Spleen (tissue), 11 donors: Measurements from ENCODE around the gene COL21A1. TPM values are rescaled to one million over a fixed set of nuclear protein-coding genes. Genes with fewer than 3 reads are reported as not detected.

Experiments
- DNase-seq: peaks from one replicate; pipeline ENCODE4 v3.0.0-alpha.2; 2020
- H3K27ac ChIP-seq, 8 donors: fragments of 200-600 bp; sonication (generic) in 7 of 8; 1 replicate in 4 of 8; 2 replicates in 4 of 8; pipeline versions ENCODE4 v1.5.0 to v1.8.0; 2016 to 2021; ENCODE audit warnings: inconsistent platforms in 4 of 8, mild to moderate bottlenecking in 4 of 8, moderate library complexity in 1 of 8
- H3K27me3 ChIP-seq, 7 donors: fragments of 200-600 bp; sonication (generic) in 6 of 7; replicated peaks in 1 of 7; 1 replicate in 4 of 7; 2 replicates in 3 of 7; pipeline versions ENCODE4 v1.5.0 to v1.8.0; 2016 to 2021; ENCODE audit warnings: inconsistent platforms in 3 of 7, mild to moderate bottlenecking in 1 of 7
- H3K36me3 ChIP-seq, 6 donors: fragments of 200-600 bp; sonication (generic) in 5 of 6; 1 replicate in 4 of 6; 2 replicates in 2 of 6; pipeline versions ENCODE4 v1.5.0 to v1.8.0; 2016 to 2021; ENCODE audit warnings: inconsistent platforms in 2 of 6
- H3K4me1 ChIP-seq, 6 donors: fragments of 200-600 bp; sonication (generic) in 5 of 6; 1 replicate in 3 of 6; 2 replicates in 3 of 6; pipeline versions ENCODE4 v1.5.0 to v1.8.0; 2016 to 2021; ENCODE audit warnings: inconsistent platforms in 3 of 6
- H3K4me3 ChIP-seq, 8 donors: fragments of 200-600 bp; sonication (generic) in 7 of 8; 1 replicate in 4 of 8; 2 replicates in 4 of 8; pipeline versions ENCODE4 v1.5.0 to v1.8.0; 2016 to 2021; ENCODE audit warnings: inconsistent platforms in 4 of 8, mild to moderate bottlenecking in 4 of 8, moderate library complexity in 2 of 8
- H3K9me3 ChIP-seq, 8 donors: fragments of 200-600 bp; sonication (generic) in 7 of 8; 1 replicate in 4 of 8; 2 replicates in 4 of 8; pipeline versions ENCODE4 v1.5.0 to v1.8.0; 2016 to 2021; ENCODE audit warnings: inconsistent platforms in 4 of 8
- POLR2A ChIP-seq, 3 donors: fragments of 450-650 bp; IDR thresholded peaks; one replicate each; pipeline ENCODE4 v1.5.1; 2017; ENCODE audit warnings: antibody characterized with exemption in 3 of 3, mild to moderate bottlenecking in 1 of 3
- POLR2AphosphoS5 ChIP-seq, 3 donors: sonication (generic); formaldehyde crosslinking; IDR thresholded peaks; one replicate each; pipeline ENCODE4 v1.5.1; 2017; ENCODE audit warnings: antibody characterized with exemption in 3 of 3
- WGBS, 5 donors: extraction: QIAGEN DNeasy Blood & Tissue Kit in 3 of 5; methylation state at CpG; one replicate each; pipeline versions ENCODE4 v1.1.5 to v1.1.7; 2013 to 2018; 5-methylcytosine and 5-hydroxymethylcytosine counted together
- intact Hi-C: fragments of 100-400 bp; cut with DNase I; formaldehyde crosslinking; loops from one replicate; pipeline ENCODE4 v1.15.0; 2023; ENCODE audit warnings: low total_unique reads
- polyA plus RNA-seq, 3 donors: library from polyadenylated mRNA; stranded (reverse); fragments of 200-250 nt; gene quantifications; one replicate each; pipeline ENCODE4 v1.2.1, GENCODE V29; 2013
- total RNA-seq, 7 donors: library from RNA; depleted of rRNA in 3 of 7; stranded (reverse); fragments of >200 nt in 3 of 7; fragmentation: NEBNext Ultra II Directional in 4 of 7; extraction: Animal tissue kit (Norgen Biotek cat#: 25700) in 4 of 7; gene quantifications; one replicate each; pipeline versions ENCODE4 v1.1.0 to v1.2.1, GENCODE V29; 2016 to 2021
- TF ChIP-seq, protein P1 (sequence below), 11 experiments: fragments of 200-600 bp in 7 of 11; fragments of 450-650 bp in 4 of 11; sonication (generic) in 4 of 11; IDR thresholded peaks in 8 of 11; conservative IDR thresholded peaks in 3 of 11; 1 replicate in 7 of 11; 2 replicates in 4 of 11; pipeline versions ENCODE4 v1.4.0 to v1.8.0; 2016 to 2021; ENCODE audit warnings: antibody characterized with exemption in 11 of 11, inconsistent platforms in 4 of 11, mild to moderate bottlenecking in 1 of 11
- donor health status: healthy with polysubstance abuse.
- donor health status: DM: no; HTN: no; CAD: no; lungs with moderate emphysema.
- donor health status: DM: no; HTN: no; CAD: no.
- donor health status: Bipolar disorder and iron deficiency.
- donor health status: healthy.
- donor health status: DM: no; HTN: no; CAD: no.
- donor health status: DM: yes; HTN: yes; CAD: no.

Gene COL21A1
- total and polyA plus RNA-seq, 10 donors: 0.13 to 2.9 (median 0.60) TPM

DNA sequence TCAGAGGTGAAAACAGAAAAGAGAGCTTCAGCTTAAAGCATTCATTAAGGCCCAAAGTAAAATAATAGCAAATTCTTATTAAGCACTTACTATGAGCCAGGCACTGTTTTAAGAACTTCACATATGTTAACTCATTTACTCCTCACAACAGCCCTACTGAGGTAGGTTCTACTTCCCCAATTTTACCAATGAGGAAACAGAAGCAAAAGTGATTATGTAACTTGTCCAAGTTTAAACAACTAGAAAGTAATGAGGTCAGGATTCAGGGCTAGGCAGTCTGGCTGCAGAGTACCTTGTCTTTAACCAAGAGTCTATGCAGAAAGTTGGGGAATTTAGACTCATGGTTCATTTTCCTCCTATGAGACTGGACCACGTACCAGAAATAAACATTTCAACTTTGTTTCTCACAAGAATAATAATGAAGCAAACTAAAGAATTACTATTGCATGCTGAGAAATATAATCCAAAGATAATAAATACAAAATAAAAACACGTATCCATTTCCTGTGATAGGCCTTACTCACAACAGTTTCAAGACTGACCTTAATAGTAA is 3.8 kb downstream of the COL21A1 start:
- Histone ChIP-seq H3K36me3 (no peaks in the 10 kb centered on the region), H3K4me3 (no peak overlapping the region), H3K27ac (no peak overlapping the region), H3K4me1 (peaks cover 0 to 14% (median 0%) of the 10 kb centered on the region in 6 donors), H3K9me3 (no peaks in the 10 kb centered on the region), H3K27me3 (peaks cover 0 to 21% (median 7%) of the 10 kb centered on the region in 7 donors)
- no peak for DNase-seq
- 69 to 88% (median 78%) methylated on average over 2 of the region's 2 CpGs for WGBS, 5 donors
- TF ChIP-seq POLR2A (IDR thresholded peaks at IDR 0.05): no peak
- TF ChIP-seq, protein P1, sequence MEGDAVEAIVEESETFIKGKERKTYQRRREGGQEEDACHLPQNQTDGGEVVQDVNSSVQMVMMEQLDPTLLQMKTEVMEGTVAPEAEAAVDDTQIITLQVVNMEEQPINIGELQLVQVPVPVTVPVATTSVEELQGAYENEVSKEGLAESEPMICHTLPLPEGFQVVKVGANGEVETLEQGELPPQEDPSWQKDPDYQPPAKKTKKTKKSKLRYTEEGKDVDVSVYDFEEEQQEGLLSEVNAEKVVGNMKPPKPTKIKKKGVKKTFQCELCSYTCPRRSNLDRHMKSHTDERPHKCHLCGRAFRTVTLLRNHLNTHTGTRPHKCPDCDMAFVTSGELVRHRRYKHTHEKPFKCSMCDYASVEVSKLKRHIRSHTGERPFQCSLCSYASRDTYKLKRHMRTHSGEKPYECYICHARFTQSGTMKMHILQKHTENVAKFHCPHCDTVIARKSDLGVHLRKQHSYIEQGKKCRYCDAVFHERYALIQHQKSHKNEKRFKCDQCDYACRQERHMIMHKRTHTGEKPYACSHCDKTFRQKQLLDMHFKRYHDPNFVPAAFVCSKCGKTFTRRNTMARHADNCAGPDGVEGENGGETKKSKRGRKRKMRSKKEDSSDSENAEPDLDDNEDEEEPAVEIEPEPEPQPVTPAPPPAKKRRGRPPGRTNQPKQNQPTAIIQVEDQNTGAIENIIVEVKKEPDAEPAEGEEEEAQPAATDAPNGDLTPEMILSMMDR (IDR thresholded peaks at IDR 0.05 in 8 of 11, conservative IDR thresholded peaks at IDR 0.05 in 3 of 11): no peak
- TF ChIP-seq POLR2AphosphoS5 (IDR thresholded peaks at IDR 0.05): no peak
- intact Hi-C loops: no loop called here

DNA sequence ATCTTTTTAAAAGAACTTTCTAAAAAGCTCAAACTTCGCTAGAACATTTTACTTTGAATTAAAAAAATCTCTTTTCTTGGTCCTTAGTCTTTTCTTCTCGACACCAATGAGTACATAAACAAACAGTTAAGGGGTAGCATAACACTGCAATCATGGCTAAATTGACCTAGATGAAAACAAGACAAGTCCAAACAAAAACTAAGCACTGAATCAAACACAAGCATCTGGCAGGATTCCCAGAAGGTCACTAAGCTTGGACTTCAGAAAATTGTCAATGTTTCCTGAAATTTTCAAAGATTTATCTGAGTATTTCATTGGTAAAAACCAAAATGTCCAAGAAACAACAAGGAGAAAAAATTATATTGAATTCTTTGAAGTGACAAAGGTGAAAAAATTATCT is 5.0 kb downstream of the COL21A1 start:
- no peak for TF ChIP-seq POLR2AphosphoS5 (IDR thresholded peaks at IDR 0.05)
- TF ChIP-seq, protein P1 (IDR thresholded peaks at IDR 0.05 in 8 of 11, conservative IDR thresholded peaks at IDR 0.05 in 3 of 11): no peak
- TF ChIP-seq POLR2A (IDR thresholded peaks at IDR 0.05): no peak
- Histone ChIP-seq H3K27ac (no peak overlapping the region), H3K4me3 (no peak overlapping the region), H3K27me3 (peaks cover 0 to 8% (median 4%) of the 10 kb centered on the region in 7 donors), H3K4me1 (peaks cover 0 to 11% (median 0%) of the 10 kb centered on the region in 6 donors), H3K9me3 (no peaks in the 10 kb centered on the region), H3K36me3 (no peaks in the 10 kb centered on the region)
- 16 to 68% (median 24%) methylated on average over 2 of the region's 2 CpGs for WGBS, 5 donors
- DNase-seq: no peak
- intact Hi-C loops: no loop called here

DNA sequence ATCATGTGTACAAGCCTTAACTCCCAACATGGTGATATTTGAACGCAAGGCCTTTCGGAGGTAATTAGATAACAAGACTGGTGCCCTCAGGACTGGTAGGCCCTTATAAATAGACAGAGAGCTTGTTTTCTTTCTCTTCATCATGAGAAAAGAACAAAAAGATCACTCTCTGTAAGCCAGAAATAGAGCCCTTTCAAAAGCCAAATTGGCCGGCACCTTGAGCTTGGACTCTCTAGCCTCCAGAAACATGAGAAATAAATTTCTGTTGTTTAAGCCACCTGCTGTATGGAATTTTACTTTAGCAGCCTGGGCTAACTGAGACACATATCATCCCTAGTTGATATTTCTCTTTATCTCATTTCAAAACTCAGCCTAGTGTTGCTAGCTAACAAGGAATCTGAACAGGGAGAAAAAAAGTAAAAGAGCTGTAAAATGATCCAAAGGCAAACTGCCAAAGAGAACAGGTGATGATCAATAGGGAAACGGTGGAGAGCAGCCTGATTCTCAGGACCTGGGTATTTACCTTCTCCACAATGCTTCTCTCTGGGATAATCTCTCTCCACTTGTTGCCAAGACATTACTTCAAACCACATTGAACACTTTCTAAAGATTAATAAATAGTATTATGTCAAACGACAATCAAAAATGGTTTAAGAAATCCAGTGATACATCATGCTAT is 6.1 kb downstream of the COL21A1 start:
- Histone ChIP-seq H3K9me3 (no peaks in the 10 kb centered on the region), H3K36me3 (no peaks in the 10 kb centered on the region), H3K27ac (no peak overlapping the region), H3K4me1 (peaks cover 0 to 8% (median 0%) of the 10 kb centered on the region in 6 donors), H3K27me3 (no peaks in the 10 kb centered on the region), H3K4me3 (no peak overlapping the region)
- intact Hi-C loops: no loop called here
- DNase-seq: no peak
- WGBS, 5 donors: 85 to 95% (median 90%) methylated on average over 5 of the region's 5 CpGs
- TF ChIP-seq POLR2A (IDR thresholded peaks at IDR 0.05): no peak
- TF ChIP-seq POLR2AphosphoS5 (IDR thresholded peaks at IDR 0.05): no peak
- TF ChIP-seq, protein P1 (IDR thresholded peaks at IDR 0.05 in 8 of 11, conservative IDR thresholded peaks at IDR 0.05 in 3 of 11): no peak

DNA sequence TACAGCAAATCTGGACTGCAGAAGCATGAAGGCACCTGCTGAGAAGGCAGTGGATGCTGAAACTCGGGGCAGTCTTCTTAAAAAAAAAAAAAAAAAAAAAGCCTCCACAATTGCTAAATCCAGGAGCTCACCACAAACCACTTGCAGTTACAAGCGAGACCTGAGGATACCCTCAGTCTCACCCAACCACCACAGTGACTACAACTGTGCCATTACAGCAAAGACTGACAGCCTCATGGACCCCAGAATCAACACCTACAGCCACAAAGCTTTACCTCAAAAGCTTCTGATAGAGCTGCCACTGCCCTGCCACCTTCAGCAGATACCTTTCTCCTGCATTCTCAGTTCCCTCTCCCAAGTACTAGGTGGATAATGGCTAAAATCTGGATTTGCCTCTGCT is 9.0 kb downstream of the COL21A1 start:
- WGBS, 5 donors: 50 to 66% (median 55%) methylated on average over 2 of the region's 2 CpGs
- no peak for DNase-seq

More for the DNA sequence above, 9.0 kb downstream of the COL21A1 start:
- Histone ChIP-seq H3K9me3 (no peaks in the 10 kb centered on the region), H3K27ac (no peak overlapping the region), H3K27me3 (no peaks in the 10 kb centered on the region), H3K4me3 (no peak overlapping the region), H3K36me3 (no peaks in the 10 kb centered on the region), H3K4me1 (no peaks in the 10 kb centered on the region)
- intact Hi-C loops: no loop called here
- no peak for TF ChIP-seq POLR2AphosphoS5 (IDR thresholded peaks at IDR 0.05)
- TF ChIP-seq, protein P1 (IDR thresholded peaks at IDR 0.05 in 8 of 11, conservative IDR thresholded peaks at IDR 0.05 in 3 of 11): no peak
- no peak for TF ChIP-seq POLR2A (IDR thresholded peaks at IDR 0.05)
